ENCODE measurements around the gene TLX2.
A peak's percentile ranks its signal among the peaks of the same experiment; 100 is the strongest.

DNA sequence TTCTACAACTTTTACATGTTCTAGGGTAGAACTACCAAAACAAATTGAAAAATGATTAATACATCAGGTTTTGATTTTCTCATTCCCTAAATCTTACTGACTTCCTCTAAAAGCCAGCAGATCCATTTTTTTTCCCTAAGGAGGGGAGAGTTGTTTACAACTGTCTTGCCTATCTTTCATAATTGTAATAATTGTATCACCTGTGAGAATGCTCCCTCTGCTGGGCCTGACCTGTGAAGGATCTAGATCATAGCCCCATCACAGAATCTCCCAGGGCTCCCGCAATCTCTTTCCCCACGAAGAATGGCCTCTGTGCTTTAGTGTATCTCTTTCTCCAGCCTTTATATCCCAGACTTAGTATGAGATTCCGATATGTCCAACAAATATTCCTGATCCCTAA, 30.4 kb downstream of the TLX2 start:
- TF ChIP-seq CTCF (IDR thresholded peaks at IDR 0.05): peak; percentile 36
- TF ChIP-seq SMC3 (IDR thresholded peaks at IDR 0.05): 0 out of 3 replicates have a peak, but pooled peaks have one; percentile 18
- TF ChIP-seq NR3C1 (IDR thresholded peaks at IDR 0.05): no peak
- no peak for TF ChIP-seq EHMT2 (IDR thresholded peaks at IDR 0.05; ENCODE audit: low read depth)
- TF ChIP-seq ZNF302 (CRISPR knock-in tag; IDR thresholded peaks at IDR 0.05): no peak
- TF ChIP-seq USF2 (IDR thresholded peaks at IDR 0.05): no peak
- TF ChIP-seq HOXB13 (CRISPR knock-in tag; IDR thresholded peaks at IDR 0.05; ENCODE audit: low read depth): no peak
- TF ChIP-seq MYC (IDR thresholded peaks at IDR 0.05; ENCODE audit: borderline replicate concordance, low read length): no peak
- TF ChIP-seq, protein P1, sequence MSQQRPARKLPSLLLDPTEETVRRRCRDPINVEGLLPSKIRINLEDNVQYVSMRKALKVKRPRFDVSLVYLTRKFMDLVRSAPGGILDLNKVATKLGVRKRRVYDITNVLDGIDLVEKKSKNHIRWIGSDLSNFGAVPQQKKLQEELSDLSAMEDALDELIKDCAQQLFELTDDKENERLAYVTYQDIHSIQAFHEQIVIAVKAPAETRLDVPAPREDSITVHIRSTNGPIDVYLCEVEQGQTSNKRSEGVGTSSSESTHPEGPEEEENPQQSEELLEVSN (IDR thresholded peaks at IDR 0.05; ENCODE audit: borderline replicate concordance, low read depth): no peak
- TF ChIP-seq EP300 (IDR thresholded peaks at IDR 0.05): no peak
- TF ChIP-seq CHD4 (IDR thresholded peaks at IDR 0.05; ENCODE audit: borderline replicate concordance): no peak
- no peak for TF ChIP-seq POLR2A (IDR thresholded peaks at IDR 0.05; ENCODE audit: low read length)

Measured in A549 (cell line).